Measurements from ENCODE around the gene INTS14.
A peak's percentile ranks its signal among the peaks of the same experiment; 100 is the strongest.

INTS14 gene

GRCh38 chr15:65535192-65535591, 75.7 kb downstream of the INTS14 start:
- Mint-ChIP-seq H3K27ac (no peak overlapping the region), H3K9me3 (no peaks in the 10 kb centered on the region), H3K4me3 (no peak overlapping the region), H3K27me3 (no peaks in the 10 kb centered on the region), H3K4me1 (peaks cover 42% of the 10 kb centered on the region), H3K36me3 (no peaks in the 10 kb centered on the region)
- ATAC-seq: no peak

- no peaks in the 10 kb centered on the region for H3K9me3 Mint-ChIP-seq
- ATAC-seq: no peak
- no peak overlapping the region for H3K27ac Mint-ChIP-seq
- no peaks in the 10 kb centered on the region for H3K27me3 Mint-ChIP-seq
- peaks cover 51% of the 10 kb centered on the region for H3K4me1 Mint-ChIP-seq
- H3K36me3 Mint-ChIP-seq: no peaks in the 10 kb centered on the region
- no peak overlapping the region for H3K4me3 Mint-ChIP-seq
Observed at GRCh38 chr15:65533057-65533756, 77.7 kb downstream of the INTS14 start.

- H3K27me3 Mint-ChIP-seq: no peaks in the 10 kb centered on the region
- peaks cover 47% of the 10 kb centered on the region for H3K4me1 Mint-ChIP-seq
- H3K36me3 Mint-ChIP-seq: no peaks in the 10 kb centered on the region
- no peaks in the 10 kb centered on the region for H3K9me3 Mint-ChIP-seq
- H3K4me3 Mint-ChIP-seq: no peak overlapping the region
- no peak for ATAC-seq
- no peak overlapping the region for H3K27ac Mint-ChIP-seq
Observed at GRCh38 chr15:65532738-65533051, 78.2 kb downstream of the INTS14 start.

- Mint-ChIP-seq H3K4me1 (peaks cover 47% of the 10 kb centered on the region), H3K36me3 (no peaks in the 10 kb centered on the region), H3K9me3 (no peaks in the 10 kb centered on the region), H3K27me3 (no peaks in the 10 kb centered on the region), H3K4me3 (peak within 1 kb of the TSS; percentile 86), H3K27ac (peak within 1 kb of the TSS; percentile 73)
- peak; percentile 97 for ATAC-seq
Observed at GRCh38 chr15:65530318-65531111, 80.4 kb downstream of the INTS14 start, which contains the start of gene HACD3. Gene HACD3 (plus strand): TSS chr15:65530463. CDS start chr15:65530632, 169 bp downstream.

- Mint-ChIP-seq H3K27me3 (no peaks in the 10 kb centered on the region), H3K27ac (peak overlapping the region; percentile 73), H3K4me3 (peak overlapping the region; percentile 86), H3K9me3 (no peaks in the 10 kb centered on the region), H3K36me3 (no peaks in the 10 kb centered on the region), H3K4me1 (peaks cover 43% of the 10 kb centered on the region)
- ATAC-seq: no peak
Observed at GRCh38 chr15:65529762-65530317, 81.1 kb downstream of the INTS14 start.

All from stimulated activated memory B cell treated with anti-CD40 and anti-IgM and Interleukin-4, amounts not matched to agents 10 μg/mL and 1 μg/mL and 100 μg/mL, for 72 hours (primary cell).